Measurements from ENCODE around the gene GLYATL1B.

Gene GLYATL1B

GRCh38 chr11:59144096-59144495 is 58.0 kb downstream of the GLYATL1B start:
- in situ Hi-C loops (cut with MboI; ENCODE audit: low sequenced_read_pairs): no loop called here
